K562 (cell line): ENCODE results near the gene ASIC1. TPM values are rescaled to one million over a fixed set of nuclear protein-coding genes. Genes with fewer than 3 reads are reported as not detected.

Experiments
- ATAC-seq: fragments of 200-7000 bp; cut with Tn5 transposase; 3 replicates; pipeline ENCODE4 v1.9.1; 2020; ENCODE audit warnings: moderate library complexity
- BruUV-seq: library from RNA; stranded (reverse); fragments of 400-500 nt; replicated peaks from 2 replicates; lab custom pipeline; 2021; lab: Mats Ljungman, UMichigan
- CTCF ChIA-PET: fragments of 300-600 bp; formaldehyde crosslinking; extraction: SDS; loops from one replicate; lab custom pipeline; 2021; ENCODE audit warnings: low intra/inter-chr PET ratio; lab: Yijun Ruan, JAX
- POLR2A ChIA-PET: fragments of 300-600, 350-650 bp; sonication (Branson Sonifier 250); formaldehyde crosslinking; extraction: SDS; loops from one replicate; lab custom pipeline; 2021; ENCODE audit warnings: antibody characterized with exemption, inconsistent platforms; lab: Yijun Ruan, JAX
- DNase-seq, 4 experiments: peaks; one replicate each; pipeline versions ENCODE4 v3.0.0 to v3.0.0-alpha.2; 2011 to 2018; ENCODE audit warnings: low spot score in 3 of 4, mixed read lengths in 3 of 4; ENCODE audit errors: extremely low read depth in 1 of 4
- FAIRE-seq: peaks from 2 replicates; lab custom pipeline; 2011; peaks lifted over from hg19 to GRCh38; lab: Jason Lieb, UNC
- H2AFZ ChIP-seq: 2 replicates; pipeline ENCODE4 v1.6.0; 2011; ENCODE audit warnings: low read depth, low read length, control low read depth, inconsistent platforms
- H3K27ac ChIP-seq: fragments of 200-600 bp; 3 replicates; pipeline ENCODE4 v1.8.0; 2011; ENCODE audit warnings: low read depth, mild to moderate bottlenecking, control low read depth, inconsistent platforms, low read length, moderate library complexity, mixed read lengths; ENCODE audit errors: extremely low read depth
- H3K27me3 ChIP-seq, 2 experiments: fragments of 300-600 bp in 1 of 2; 2 replicates in 1 of 2; 3 replicates in 1 of 2; pipeline versions ENCODE4 v1.6.0 to v1.8.0; 2011; ENCODE audit warnings: inconsistent platforms in 2 of 2, low read length in 2 of 2, mild to moderate bottlenecking in 1 of 2, mixed read lengths in 1 of 2, moderate library complexity in 1 of 2; ENCODE audit not compliant: control insufficient read depth in 2 of 2, insufficient read depth in 2 of 2
- H3K36me3 ChIP-seq: fragments of 300-600 bp; 3 replicates; pipeline ENCODE4 v1.8.0; 2011; ENCODE audit warnings: mild to moderate bottlenecking, low read length, inconsistent platforms; ENCODE audit not compliant: control insufficient read depth, insufficient read depth
- H3K4me1 ChIP-seq, 2 experiments: fragments of 200-600 bp in 1 of 2; replicated peaks in 1 of 2; 2 replicates in 1 of 2; 3 replicates in 1 of 2; pipeline versions ENCODE4 v1.5.1 to v1.8.0; 2011; ENCODE audit warnings: inconsistent platforms in 2 of 2, low read length in 2 of 2, mild to moderate bottlenecking in 1 of 2, mixed read lengths in 1 of 2, moderate library complexity in 1 of 2; ENCODE audit not compliant: control insufficient read depth in 2 of 2, insufficient read depth in 2 of 2
- H3K4me2 ChIP-seq: 2 replicates; pipeline ENCODE4 v1.6.1; 2011; ENCODE audit warnings: low read length, control low read depth, inconsistent platforms, mixed read lengths; ENCODE audit not compliant: insufficient read depth
- H3K4me3 ChIP-seq: fragments of 200-600 bp; sonication (generic), shearing (Covaris generic); 2 replicates; pipeline ENCODE4 v1.5.1; 2016; ENCODE audit warnings: control low read depth, inconsistent platforms
- H3K79me2 ChIP-seq: fragments of 200-600 bp; 3 replicates; pipeline ENCODE4 v1.8.0; 2011; ENCODE audit warnings: low read length, inconsistent platforms; ENCODE audit not compliant: control insufficient read depth, insufficient read depth
- H3K9ac ChIP-seq, 2 experiments: 2 replicates each; pipeline versions ENCODE4 v1.6.0 to v1.6.1; 2011; ENCODE audit warnings: low read depth in 2 of 2, low read length in 2 of 2, control low read depth in 1 of 2, inconsistent platforms in 1 of 2, mild to moderate bottlenecking in 1 of 2, mixed read lengths in 1 of 2; ENCODE audit not compliant: insufficient read depth in 1 of 2
- H3K9me1 ChIP-seq: one replicate; pipeline ENCODE4 v1.6.0; 2011; ENCODE audit warnings: inconsistent platforms, mild to moderate bottlenecking, low read length, moderate library complexity; ENCODE audit not compliant: control insufficient read depth, insufficient read depth
- H3K9me3 ChIP-seq: replicated peaks from 2 replicates; pipeline ENCODE4 v1.5.1; 2011; ENCODE audit warnings: low read depth, low read length, inconsistent platforms; ENCODE audit not compliant: control insufficient read depth, insufficient read depth
- H4K20me1 ChIP-seq: replicated peaks from 2 replicates; pipeline ENCODE4 v1.6.1; 2011; ENCODE audit warnings: low read length, inconsistent platforms, mixed read lengths; ENCODE audit not compliant: control insufficient read depth, insufficient read depth
- ATF1 ChIP-seq, 2 experiments: fragments of 450-650 bp in 1 of 2; IDR thresholded peaks; 2 replicates each; pipeline ENCODE4 v1.6.1; 2016; ENCODE audit warnings: missing compliant biosample characterization in 1 of 2, missing genetic modification characterization in 1 of 2
- GABPA ChIP-seq: fragments of 200-800 bp; sonication (Bioruptor generic); conservative IDR thresholded peaks from 2 replicates; pipeline ENCODE4 v1.6.1; 2016; ENCODE audit warnings: low read depth, missing genetic modification characterization, missing compliant biosample characterization
- KDM2B ChIP-seq: fragments of 250-450 bp; sonication (Bioruptor Pico); IDR thresholded peaks from 2 replicates; pipeline ENCODE4 v1.8.0; 2021; ENCODE audit warnings: mild to moderate bottlenecking, moderate library complexity
- RFX5 ChIP-seq: IDR thresholded peaks from 2 replicates; pipeline ENCODE4 v1.6.1; 2011; ENCODE audit warnings: low read depth, mild to moderate bottlenecking, improper control_type of control experiment, low read length
- SREBF2 ChIP-seq: sonication (generic); formaldehyde crosslinking; IDR thresholded peaks from 2 replicates; pipeline ENCODE4 v1.4.0; 2020; ENCODE audit warnings: mild to moderate bottlenecking, missing genetic modification reagents
- STAT5B ChIP-seq: fragments of 250-450 bp; sonication (Bioruptor Pico); IDR thresholded peaks from 2 replicates; pipeline ENCODE4 v1.8.0; 2021; ENCODE audit warnings: mild to moderate bottlenecking, inconsistent platforms
- ZNF318 ChIP-seq, 2 experiments: fragments of 450-650 bp; IDR thresholded peaks; 2 replicates each; pipeline ENCODE4 v1.6.1; 2016; ENCODE audit warnings: mild to moderate bottlenecking in 2 of 2, borderline replicate concordance in 1 of 2, low read depth in 1 of 2, moderate library complexity in 1 of 2
- ZNF75A ChIP-seq: fragments of 450-650 bp; formaldehyde crosslinking; IDR thresholded peaks from 2 replicates; pipeline ENCODE4 v1.4.0; 2020; ENCODE audit warnings: mild to moderate bottlenecking
- WGBS: fragments of 100-300 bp; shearing (Covaris generic); methylation state at CpG from one replicate; pipeline ENCODE4 v1.1.6; 2016; ENCODE audit warnings: low coverage, mixed read lengths; ENCODE audit not compliant: insufficient coverage; ENCODE audit errors: missing lambda C conversion rate; 5-methylcytosine and 5-hydroxymethylcytosine counted together
- in situ Hi-C: fragments of 300-500 bp; cut with MboI; formaldehyde crosslinking; loops from 4 replicates; pipeline ENCODE4 v1.15.0; 2018; ENCODE audit warnings: inconsistent platforms, mixed read lengths
- intact Hi-C: fragments of 100-400 bp; cut with micrococcal nuclease; formaldehyde crosslinking; loops from 2 replicates; pipeline ENCODE4 v1.14.2; 2022
- polyA plus RNA-seq, 8 experiments: library from polyadenylated mRNA; depleted of rRNA in 4 of 8; stranded (reverse) in 5 of 8; unstranded in 3 of 8; fragments of >200 nt; fragmentation: Nextera tagmentation in 2 of 8; fragmentation: Illumina TruSeq in 1 of 8; extraction: Ambion mirVana in 2 of 8; extraction: Trizol in 1 of 8; gene quantifications; 2 replicates each; pipeline versions ENCODE4 v1.2.1 to v1.2.3, GENCODE V29; 2011 to 2014; ENCODE audit warnings: inconsistent platforms in 1 of 8, missing spikeins in 1 of 8
- total RNA-seq, 7 experiments: library from RNA; depleted of rRNA in 6 of 7; stranded (reverse); fragments of >200 nt in 6 of 7; fragmentation: Illumina TruSeq in 2 of 7; extraction: Trizol in 2 of 7; gene quantifications; 2 replicates each; pipeline versions ENCODE4 v1.2.1 to v1.2.3, GENCODE V29; 2011 to 2021; ENCODE audit warnings: low replicate concordance in 1 of 7
- TF ChIP-seq, protein P1 (sequence below): fragments of 250-450 bp; sonication (Bioruptor Pico); IDR thresholded peaks from 2 replicates; pipeline ENCODE4 v1.5.1; 2021; ENCODE audit warnings: mild to moderate bottlenecking
- TF ChIP-seq, protein P2 (sequence below): sonication (generic); formaldehyde crosslinking; IDR thresholded peaks from 2 replicates; pipeline ENCODE4 v1.8.1; 2023; ENCODE audit warnings: mild to moderate bottlenecking, missing genetic modification reagents

Gene ASIC1
- total and polyA plus RNA-seq, 9 of the 15 experiments (the other 6 are each of a cell fraction or from before 2014, with no cell fraction given): 0.01 to 1.7 (median 0.45) TPM

- Histone ChIP-seq H3K9me1 (no peaks in the 10 kb centered on the region), H3K27me3 (no peaks in the 10 kb centered on the region; a peak in 1 of 5 replicates), H3K79me2 (no peaks in the 10 kb centered on the region), H3K36me3 (no peaks in the 10 kb centered on the region), H4K20me1 (no peaks in the 10 kb centered on the region), H3K4me3 (no peak overlapping the region; the same call in 1 of the 2 replicates), H3K4me1 (peaks cover 2 to 12% of the 10 kb centered on the region in 2 experiments; a peak in 2 of 5 replicates), H3K4me2 (no peak overlapping the region), H3K9me3 (no peaks in the 10 kb centered on the region), H3K27ac (peak overlapping the region; percentile 33; the same call in 1 of the 3 replicates), H3K9ac (peak overlapping the region in 1 of 2 experiments; percentile 58; a peak in 2 of 4 replicates), H2AFZ (peak overlapping the region; percentile 80)
- WGBS: 66% methylated on average over 16 of the region's 37 CpGs
- intact Hi-C loops (no loop called here), in situ Hi-C loops (no loop called here)
- peak; percentile 81 for ATAC-seq
- FAIRE-seq: no peak
- BruUV-seq: no TSS peak
- CTCF ChIA-PET: no interaction called here
- POLR2A ChIA-PET: no interaction called here
- DNase-seq: peak in 3 of 4 experiments; percentile 46 to 54 (median 47)
- TF ChIP-seq RFX5 (no peak), ZNF75A (CRISPR knock-in tag) (no peak), SREBF2 (CRISPR knock-in tag) (no peak), GABPA (tag) (no peak), STAT5B (CRISPR knock-in tag) (no peak), ATF1 (CRISPR knock-in tag; IDR thresholded peaks at IDR 0.05) (no peak), ATF1 (tag; IDR thresholded peaks at IDR 0.05) (no peak), ZNF318 (IDR thresholded peaks at IDR 0.05; ENCODE audit: borderline replicate concordance in 1 of 2, low read depth in 1 of 2) (no peak), KDM2B (CRISPR knock-in tag) (no peak)
- TF ChIP-seq, protein P1, sequence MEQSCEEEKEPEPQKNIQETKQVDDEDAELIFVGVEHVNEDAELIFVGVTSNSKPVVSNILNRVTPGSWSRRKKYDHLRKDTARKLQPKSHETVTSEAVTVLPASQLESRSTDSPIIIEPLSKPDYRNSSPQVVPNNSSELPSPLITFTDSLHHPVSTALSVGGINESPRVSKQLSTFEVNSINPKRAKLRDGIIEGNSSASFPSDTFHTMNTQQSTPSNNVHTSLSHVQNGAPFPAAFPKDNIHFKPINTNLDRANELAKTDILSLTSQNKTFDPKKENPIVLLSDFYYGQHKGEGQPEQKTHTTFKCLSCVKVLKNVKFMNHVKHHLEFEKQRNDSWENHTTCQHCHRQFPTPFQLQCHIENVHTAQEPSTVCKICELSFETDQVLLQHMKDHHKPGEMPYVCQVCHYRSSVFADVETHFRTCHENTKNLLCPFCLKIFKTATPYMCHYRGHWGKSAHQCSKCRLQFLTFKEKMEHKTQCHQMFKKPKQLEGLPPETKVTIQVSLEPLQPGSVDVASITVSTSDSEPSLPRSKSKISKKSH: no peak
- TF ChIP-seq, protein P2, sequence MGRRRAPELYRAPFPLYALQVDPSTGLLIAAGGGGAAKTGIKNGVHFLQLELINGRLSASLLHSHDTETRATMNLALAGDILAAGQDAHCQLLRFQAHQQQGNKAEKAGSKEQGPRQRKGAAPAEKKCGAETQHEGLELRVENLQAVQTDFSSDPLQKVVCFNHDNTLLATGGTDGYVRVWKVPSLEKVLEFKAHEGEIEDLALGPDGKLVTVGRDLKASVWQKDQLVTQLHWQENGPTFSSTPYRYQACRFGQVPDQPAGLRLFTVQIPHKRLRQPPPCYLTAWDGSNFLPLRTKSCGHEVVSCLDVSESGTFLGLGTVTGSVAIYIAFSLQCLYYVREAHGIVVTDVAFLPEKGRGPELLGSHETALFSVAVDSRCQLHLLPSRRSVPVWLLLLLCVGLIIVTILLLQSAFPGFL (CRISPR knock-in tag): no peak
Measured at GRCh38 chr12:50032854-50033581, 24.4 kb upstream of the ASIC1 start.
